Activated naive CD8-positive, alpha-beta T cell treated with anti-CD3 and anti-CD28 coated beads, Interleukin-2, amount 50 U/mL, for 24 hours (primary cell): Measurements from ENCODE around the gene MACROD2.
"Not testable (repeated sequence)": the region's sequence is repeated elsewhere in the genome, so short reads cannot be mapped to it uniquely, and the experiment has no call there.

Source experiments
- ATAC-seq: fragments of 150-1000 bp; cut with Tn5 transposase; one replicate; pipeline ENCODE4 v1.10.0; 2021
- DNase-seq: peaks from one replicate; pipeline ENCODE4 v3.0.0; 2021
- H3K27ac Mint-ChIP-seq: one replicate; pipeline ENCODE4 v1.8.0; 2021; ENCODE audit warnings: mild to moderate bottlenecking, mixed read lengths
- H3K27me3 Mint-ChIP-seq: one replicate; pipeline ENCODE4 v1.8.0; 2021; ENCODE audit warnings: mixed read lengths
- H3K36me3 Mint-ChIP-seq: one replicate; pipeline ENCODE4 v1.8.0; 2021; ENCODE audit warnings: low read depth, mixed read lengths
- H3K4me1 Mint-ChIP-seq: one replicate; pipeline ENCODE4 v1.8.0; 2021; ENCODE audit warnings: mixed read lengths
- H3K4me3 Mint-ChIP-seq: one replicate; pipeline ENCODE4 v1.8.0; 2021; ENCODE audit warnings: mild to moderate bottlenecking, moderate library complexity, mixed read lengths
- H3K9me3 Mint-ChIP-seq: one replicate; pipeline ENCODE4 v1.8.0; 2021; ENCODE audit warnings: mixed read lengths

MACROD2 gene

GRCh38 chr20:15191082-15191723 is 1195.9 kb downstream of the MACROD2 start:
- Mint-ChIP-seq H3K27ac (no peak overlapping the region), H3K4me3 (no peak overlapping the region), H3K9me3 (no peaks in the 10 kb centered on the region), H3K36me3 (no peaks in the 10 kb centered on the region), H3K4me1 (no peaks in the 10 kb centered on the region), H3K27me3 (no peaks in the 10 kb centered on the region)
- DNase-seq, result no peak
- ATAC-seq, result no peak

GRCh38 chr20:15195378-15195777 is 1200.1 kb downstream of the MACROD2 start:
- Mint-ChIP-seq H3K4me3 (no peak overlapping the region), H3K27ac (no peak overlapping the region), H3K27me3 (no peaks in the 10 kb centered on the region), H3K4me1 (no peaks in the 10 kb centered on the region), H3K36me3 (no peaks in the 10 kb centered on the region), H3K9me3 (no peaks in the 10 kb centered on the region)
- DNase-seq, result no peak
- ATAC-seq, result no peak

- DNase-seq (no peak), ATAC-seq (no peak)
- Mint-ChIP-seq H3K4me3 (no peak overlapping the region), H3K36me3 (no peaks in the 10 kb centered on the region), H3K27me3 (no peaks in the 10 kb centered on the region), H3K9me3 (no peaks in the 10 kb centered on the region), H3K4me1 (no peaks in the 10 kb centered on the region), H3K27ac (no peak overlapping the region)
Measured at GRCh38 chr20:15196547-15197255, 1201.4 kb downstream of the MACROD2 start.

GRCh38 chr20:15198017-15198416 is 1202.7 kb downstream of the MACROD2 start:
- not testable (repeated sequence) for H3K27ac Mint-ChIP-seq, H3K4me3 Mint-ChIP-seq, H3K4me1 Mint-ChIP-seq, H3K9me3 Mint-ChIP-seq, H3K36me3 Mint-ChIP-seq, DNase-seq, H3K27me3 Mint-ChIP-seq, ATAC-seq

GRCh38 chr20:15199698-15200097 is 1204.4 kb downstream of the MACROD2 start:
- Mint-ChIP-seq H3K36me3 (no peaks in the 10 kb centered on the region), H3K4me1 (no peaks in the 10 kb centered on the region), H3K9me3 (peaks cover 6% of the 10 kb centered on the region), H3K27me3 (no peaks in the 10 kb centered on the region), H3K27ac (no peak overlapping the region), H3K4me3 (no peak overlapping the region)
- DNase-seq (no peak), ATAC-seq (no peak)

GRCh38 chr20:15200147-15200565 is 1204.8 kb downstream of the MACROD2 start:
- H3K27me3 Mint-ChIP-seq, result no peaks in the 10 kb centered on the region
- no peak overlapping the region for H3K27ac Mint-ChIP-seq
- no peaks in the 10 kb centered on the region for H3K36me3 Mint-ChIP-seq
- ATAC-seq (peak; percentile 33), DNase-seq (no peak)
- peaks cover 6% of the 10 kb centered on the region for H3K9me3 Mint-ChIP-seq
- no peak overlapping the region for H3K4me3 Mint-ChIP-seq
- H3K4me1 Mint-ChIP-seq, result no peaks in the 10 kb centered on the region

GRCh38 chr20:15201602-15202001 is 1206.3 kb downstream of the MACROD2 start:
- ATAC-seq (no peak), DNase-seq (no peak)
- Mint-ChIP-seq H3K4me3 (no peak overlapping the region), H3K27ac (no peak overlapping the region), H3K27me3 (no peaks in the 10 kb centered on the region), H3K9me3 (peaks cover 6% of the 10 kb centered on the region), H3K4me1 (no peaks in the 10 kb centered on the region), H3K36me3 (no peaks in the 10 kb centered on the region)

GRCh38 chr20:15204234-15204633 is 1208.9 kb downstream of the MACROD2 start:
- Mint-ChIP-seq H3K9me3 (peaks cover 16% of the 10 kb centered on the region), H3K4me3 (no peak overlapping the region), H3K27me3 (no peaks in the 10 kb centered on the region), H3K36me3 (no peaks in the 10 kb centered on the region), H3K27ac (no peak overlapping the region), H3K4me1 (no peaks in the 10 kb centered on the region)
- ATAC-seq, result no peak
- DNase-seq, result no peak

- no peaks in the 10 kb centered on the region for H3K4me1 Mint-ChIP-seq
- DNase-seq (no peak), ATAC-seq (no peak)
- H3K4me3 Mint-ChIP-seq, result no peak overlapping the region
- H3K27me3 Mint-ChIP-seq, result no peaks in the 10 kb centered on the region
- no peak overlapping the region for H3K27ac Mint-ChIP-seq
- no peaks in the 10 kb centered on the region for H3K36me3 Mint-ChIP-seq
- peaks cover 16% of the 10 kb centered on the region for H3K9me3 Mint-ChIP-seq
Measured at GRCh38 chr20:15205028-15205427, 1209.7 kb downstream of the MACROD2 start.

- peaks cover 16% of the 10 kb centered on the region for H3K9me3 Mint-ChIP-seq
- no peaks in the 10 kb centered on the region for H3K4me1 Mint-ChIP-seq
- no peak overlapping the region for H3K27ac Mint-ChIP-seq
- DNase-seq (no peak), ATAC-seq (no peak)
- no peak overlapping the region for H3K4me3 Mint-ChIP-seq
- no peaks in the 10 kb centered on the region for H3K36me3 Mint-ChIP-seq
- no peaks in the 10 kb centered on the region for H3K27me3 Mint-ChIP-seq
Measured at GRCh38 chr20:15205719-15206118, 1210.4 kb downstream of the MACROD2 start.

GRCh38 chr20:15209537-15209936 is 1214.2 kb downstream of the MACROD2 start:
- Mint-ChIP-seq H3K27ac (no peak overlapping the region), H3K9me3 (peaks cover 27% of the 10 kb centered on the region), H3K4me3 (no peak overlapping the region), H3K36me3 (no peaks in the 10 kb centered on the region), H3K27me3 (no peaks in the 10 kb centered on the region), H3K4me1 (no peaks in the 10 kb centered on the region)
- ATAC-seq, result no peak
- DNase-seq, result no peak

GRCh38 chr20:15214051-15214450 is 1218.7 kb downstream of the MACROD2 start:
- DNase-seq (no peak), ATAC-seq (no peak)
- Mint-ChIP-seq H3K4me1 (no peaks in the 10 kb centered on the region), H3K4me3 (no peak overlapping the region), H3K27ac (no peak overlapping the region), H3K9me3 (peaks cover 22% of the 10 kb centered on the region), H3K36me3 (no peaks in the 10 kb centered on the region), H3K27me3 (no peaks in the 10 kb centered on the region)

GRCh38 chr20:15220009-15220656 is 1224.8 kb downstream of the MACROD2 start:
- no peak overlapping the region for H3K4me3 Mint-ChIP-seq
- H3K4me1 Mint-ChIP-seq, result no peaks in the 10 kb centered on the region
- DNase-seq (no peak), ATAC-seq (no peak)
- H3K27me3 Mint-ChIP-seq, result no peaks in the 10 kb centered on the region
- no peak overlapping the region for H3K27ac Mint-ChIP-seq
- no peaks in the 10 kb centered on the region for H3K36me3 Mint-ChIP-seq
- H3K9me3 Mint-ChIP-seq, result peaks cover 15% of the 10 kb centered on the region

GRCh38 chr20:15220778-15221565 is 1225.7 kb downstream of the MACROD2 start:
- no peak overlapping the region for H3K27ac Mint-ChIP-seq
- no peaks in the 10 kb centered on the region for H3K4me1 Mint-ChIP-seq
- DNase-seq (no peak), ATAC-seq (no peak)
- H3K27me3 Mint-ChIP-seq, result no peaks in the 10 kb centered on the region
- no peaks in the 10 kb centered on the region for H3K36me3 Mint-ChIP-seq
- H3K9me3 Mint-ChIP-seq, result peaks cover 15% of the 10 kb centered on the region
- no peak overlapping the region for H3K4me3 Mint-ChIP-seq
